T-helper 9 cell (primary cell): Measurements from ENCODE around the gene ABCG4.
A peak's percentile ranks its signal among the peaks of the same experiment; 100 is the strongest.
"Not testable (repeated sequence)": the region's sequence is repeated elsewhere in the genome, so short reads cannot be mapped to it uniquely, and the experiment has no call there.

ENCODE experiments used
- DNase-seq: peaks from one replicate; pipeline ENCODE4 v3.0.0-alpha.2; 2020

ABCG4 gene

DNA sequence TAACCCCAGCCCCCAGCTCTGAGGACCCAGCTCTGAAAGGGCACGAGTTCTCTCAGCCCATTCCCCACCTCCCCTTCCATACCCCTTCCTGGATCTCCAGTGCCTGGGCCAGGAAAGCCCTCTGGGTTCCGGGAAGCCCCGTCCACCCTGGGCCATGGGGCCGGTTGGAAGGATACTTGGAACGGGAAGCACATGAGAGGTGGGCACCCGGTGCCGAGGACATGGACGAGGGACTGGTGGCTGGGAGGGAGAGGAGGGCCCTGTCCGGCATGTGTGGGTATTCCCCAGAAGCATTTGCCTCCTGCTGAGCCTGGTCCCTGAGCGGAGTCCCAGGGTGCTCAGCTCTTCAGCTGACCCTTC is 32.6 kb upstream of the ABCG4 start:
- DNase-seq: no peak

DNA sequence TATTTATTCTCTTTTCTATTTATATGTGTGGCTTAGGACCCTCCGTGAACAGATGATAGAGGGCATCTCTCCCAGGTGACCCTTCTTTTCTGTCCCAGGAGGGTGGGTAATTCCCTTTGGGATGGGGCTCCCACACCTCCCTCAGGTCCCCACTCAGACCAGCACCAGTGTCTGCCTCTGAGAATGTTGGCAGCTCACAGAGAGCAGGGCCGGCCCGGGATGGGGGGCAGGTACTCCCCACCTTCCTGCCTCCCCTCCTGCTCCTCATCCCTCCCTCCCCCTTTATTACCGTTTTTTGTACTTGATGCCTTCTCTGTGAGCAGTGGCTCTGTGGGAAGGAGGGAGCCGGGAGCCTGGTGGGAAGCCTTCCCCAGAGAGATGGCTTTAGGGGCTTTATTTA is 32.3 kb upstream of the ABCG4 start:
- DNase-seq: no peak

DNA sequence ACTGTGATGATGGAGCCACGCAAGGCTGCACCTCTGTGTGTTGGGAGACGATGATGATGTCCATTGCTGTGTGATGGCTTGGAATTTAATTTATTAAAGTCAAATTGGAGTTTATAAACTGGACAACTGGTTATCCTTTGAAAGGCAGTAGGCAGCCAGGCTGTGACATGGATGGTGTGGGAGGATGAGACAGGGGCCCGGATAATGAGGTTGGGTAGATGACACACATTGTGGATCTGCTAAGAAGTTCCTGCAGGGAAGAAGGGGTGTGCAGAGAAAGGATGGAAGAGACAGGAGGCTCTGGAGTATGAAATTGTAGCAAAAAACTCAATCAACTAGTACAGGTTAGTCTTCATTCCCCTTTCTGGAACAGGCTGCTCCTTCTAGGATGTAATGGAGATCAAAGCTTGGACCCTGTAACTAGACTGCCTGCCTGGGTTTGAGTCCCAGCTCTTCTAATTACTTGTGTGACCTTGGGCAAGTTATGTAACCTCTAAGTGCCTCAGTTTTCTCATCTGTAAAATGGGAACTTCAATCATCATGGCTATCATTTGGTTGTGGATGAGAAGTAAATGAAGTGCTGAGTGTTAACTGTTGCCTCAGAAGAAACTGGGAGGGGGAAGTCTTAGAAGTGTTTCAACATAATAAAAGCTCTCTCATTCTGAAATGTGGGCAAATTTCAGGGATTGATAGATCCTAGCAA is 31.7 kb upstream of the ABCG4 start:
- DNase-seq: no peak

DNA sequence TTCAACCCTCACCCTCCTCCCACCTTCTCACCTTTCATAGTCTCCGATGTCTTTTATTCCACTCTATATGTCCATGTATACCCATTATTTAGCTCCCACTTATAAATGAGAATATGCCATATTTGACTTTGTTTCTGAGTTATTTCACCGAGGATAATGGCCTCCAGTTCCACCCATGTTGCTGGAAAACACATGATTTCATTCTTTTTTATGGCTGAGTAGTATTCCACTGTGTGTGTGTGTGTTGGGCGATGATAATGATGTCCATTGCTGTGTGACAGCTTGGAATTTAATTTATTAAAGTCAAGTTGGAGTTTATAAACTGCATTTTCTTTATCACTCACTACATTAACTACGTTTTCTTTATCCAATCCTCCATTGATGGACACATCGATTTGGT is 30.6 kb upstream of the ABCG4 start:
- no peak for DNase-seq

DNA sequence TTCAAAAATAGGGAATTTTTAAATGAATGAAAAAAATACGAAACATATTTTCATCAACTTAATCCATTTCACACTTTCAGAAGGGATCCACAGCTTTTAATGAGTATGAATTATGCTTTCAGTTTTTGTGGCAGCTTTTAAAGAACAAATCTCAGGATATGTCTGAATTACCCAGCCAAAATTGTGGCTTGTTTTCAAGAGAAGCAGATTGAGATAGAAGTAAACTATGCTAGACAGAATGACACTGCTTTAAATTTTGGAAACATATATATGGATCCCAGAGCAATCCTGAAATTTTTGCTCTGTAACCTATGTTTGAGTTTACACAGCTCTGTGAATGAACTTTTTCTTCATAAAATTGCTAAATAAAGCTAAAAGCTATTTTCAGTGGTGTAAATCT is 29.9 kb upstream of the ABCG4 start:
- DNase-seq: no peak

DNA sequence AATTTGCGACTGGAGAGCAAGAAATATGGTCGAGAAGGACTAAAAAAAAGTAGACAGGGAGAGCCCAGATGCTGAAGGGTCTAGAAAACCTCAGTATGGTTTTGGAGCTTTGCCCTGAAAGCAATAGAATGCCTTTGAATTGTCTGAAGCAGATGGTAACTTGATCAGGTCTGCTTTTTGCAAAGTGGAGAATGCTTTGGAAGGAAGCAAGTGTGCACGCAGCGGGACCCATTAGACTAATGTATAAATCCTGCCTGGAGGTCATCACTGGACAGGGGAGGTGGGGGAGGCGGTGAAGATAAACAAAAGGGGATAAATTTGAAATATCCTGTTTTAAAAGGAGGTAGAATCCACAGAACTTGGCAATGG is 28.2 kb upstream of the ABCG4 start:
- DNase-seq: no peak

DNA sequence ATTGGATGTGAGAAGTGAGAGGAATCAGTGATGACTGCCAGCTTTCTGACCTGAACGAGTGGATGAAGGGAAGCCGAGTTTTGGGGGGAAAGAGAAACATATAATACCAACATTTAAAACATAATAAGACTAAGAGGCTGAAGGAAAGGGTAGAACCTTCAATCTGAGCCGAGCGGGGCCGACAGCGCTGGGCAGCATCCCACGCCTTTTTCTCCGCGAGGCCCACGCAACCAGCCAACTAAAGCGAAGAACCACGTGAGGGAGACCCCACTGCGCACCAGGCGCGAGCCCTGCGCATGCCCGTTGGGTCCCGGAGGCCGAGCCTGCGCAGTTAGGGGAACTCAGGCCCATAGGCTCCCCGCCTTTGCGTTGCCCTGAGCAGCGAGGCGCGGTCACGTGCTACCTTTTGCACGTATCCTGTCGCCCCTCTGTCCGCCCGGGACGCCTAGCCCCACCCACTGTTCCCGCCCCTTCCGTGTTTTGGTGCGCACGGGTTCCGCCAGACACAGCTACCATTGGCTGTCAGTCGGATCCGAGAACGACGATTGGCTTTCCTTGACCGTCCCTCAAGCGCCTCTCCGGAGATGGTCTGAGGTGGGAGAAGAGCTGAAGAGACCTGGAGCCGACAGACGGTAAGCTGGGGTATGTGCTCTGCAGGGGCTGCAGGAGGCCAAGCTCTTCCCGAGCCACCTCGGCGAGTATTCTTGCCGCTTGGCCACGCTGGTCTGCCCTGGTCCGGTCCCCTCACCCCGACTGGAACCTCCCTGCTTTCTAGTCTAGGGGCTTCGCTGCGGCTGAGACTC is 27.6 kb upstream of the ABCG4 start, which contains the start of gene HINFP:
HINFP (plus strand) TSS at position 573 of the 803 bp plus-strand sequence. CDS start 5,365 bp downstream, outside the sequence.
- peak; percentile 99 for DNase-seq

DNA sequence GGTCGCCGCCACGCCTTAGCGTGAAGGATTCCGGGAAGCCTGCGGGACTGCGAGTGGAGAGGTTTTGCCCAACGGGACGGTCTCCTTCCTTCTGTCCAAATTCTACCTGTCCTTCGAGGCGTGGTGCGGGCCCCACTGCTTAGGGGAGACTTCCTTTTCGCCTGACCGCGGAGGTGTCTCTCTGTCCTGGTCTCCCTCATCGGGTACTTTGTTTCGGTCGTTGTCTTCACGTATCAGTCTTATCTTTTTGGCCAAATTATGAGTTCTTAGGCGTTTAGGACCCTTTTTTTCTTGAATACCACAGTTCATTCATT is 27.1 kb upstream of the ABCG4 start:
- no peak for DNase-seq

DNA sequence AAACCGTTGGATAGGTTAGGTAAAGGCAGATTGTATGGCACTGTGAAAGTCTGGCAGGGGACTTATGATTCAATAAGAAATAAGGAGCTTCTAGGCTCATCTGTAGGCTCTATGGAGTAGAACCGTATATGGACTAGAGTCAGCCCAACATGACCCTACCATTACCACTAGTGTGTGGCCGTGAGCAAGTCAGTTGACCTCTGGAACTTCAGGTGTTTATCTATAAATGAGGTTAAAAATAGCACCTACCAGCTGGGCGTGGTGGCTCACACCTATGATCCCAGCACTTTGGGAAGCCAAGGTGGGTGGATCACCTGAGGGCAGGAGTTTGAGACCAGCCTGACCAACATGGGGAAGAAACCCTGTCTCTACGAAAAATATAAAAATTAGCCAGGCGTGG is 23.0 kb upstream of the ABCG4 start:
- no peak for DNase-seq

DNA sequence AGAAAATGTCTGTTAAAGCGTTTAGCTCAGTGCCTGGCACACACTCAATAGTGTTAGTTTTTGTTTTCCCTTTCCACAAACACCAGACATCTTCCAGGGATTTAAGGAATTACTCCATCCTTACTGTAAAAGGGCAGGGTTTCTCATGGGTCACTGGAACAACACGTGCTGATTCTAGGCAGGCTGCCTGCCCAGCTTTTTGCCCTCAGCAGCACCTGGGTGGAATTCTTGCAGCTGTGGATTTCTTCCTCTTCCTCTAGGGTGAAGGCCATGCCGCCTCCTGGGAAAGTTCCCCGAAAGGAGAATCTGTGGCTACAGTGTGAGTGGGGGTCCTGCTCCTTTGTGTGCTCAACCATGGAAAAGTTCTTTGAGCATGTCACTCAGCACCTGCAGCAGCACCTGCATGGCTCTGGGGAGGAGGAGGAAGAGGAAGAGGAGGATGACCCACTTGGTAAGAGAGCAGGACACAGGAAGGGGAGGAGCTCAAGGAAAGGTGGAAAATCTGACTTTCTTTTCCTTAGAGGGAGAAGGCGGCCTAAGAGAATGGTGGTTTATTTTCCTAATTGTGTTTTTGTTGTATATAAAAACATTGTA is 22.1 kb upstream of the ABCG4 start:
- DNase-seq: no peak

DNA sequence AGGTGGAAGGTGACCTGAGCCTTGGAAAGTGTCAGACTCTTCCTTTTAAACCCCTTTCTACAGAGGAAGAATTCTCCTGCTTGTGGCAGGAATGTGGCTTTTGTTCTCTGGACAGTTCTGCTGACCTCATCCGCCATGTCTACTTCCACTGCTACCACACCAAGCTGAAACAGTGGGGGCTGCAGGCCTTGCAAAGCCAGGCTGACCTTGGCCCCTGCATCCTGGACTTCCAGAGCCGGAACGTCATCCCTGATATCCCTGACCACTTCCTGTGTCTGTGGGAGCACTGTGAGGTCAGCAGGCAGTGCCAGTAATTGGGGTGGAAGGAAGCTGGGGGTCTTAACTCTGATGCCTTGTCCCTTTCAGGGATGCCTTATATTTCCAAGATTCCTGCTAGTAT is 18.2 kb upstream of the ABCG4 start:
- DNase-seq: no peak

DNA sequence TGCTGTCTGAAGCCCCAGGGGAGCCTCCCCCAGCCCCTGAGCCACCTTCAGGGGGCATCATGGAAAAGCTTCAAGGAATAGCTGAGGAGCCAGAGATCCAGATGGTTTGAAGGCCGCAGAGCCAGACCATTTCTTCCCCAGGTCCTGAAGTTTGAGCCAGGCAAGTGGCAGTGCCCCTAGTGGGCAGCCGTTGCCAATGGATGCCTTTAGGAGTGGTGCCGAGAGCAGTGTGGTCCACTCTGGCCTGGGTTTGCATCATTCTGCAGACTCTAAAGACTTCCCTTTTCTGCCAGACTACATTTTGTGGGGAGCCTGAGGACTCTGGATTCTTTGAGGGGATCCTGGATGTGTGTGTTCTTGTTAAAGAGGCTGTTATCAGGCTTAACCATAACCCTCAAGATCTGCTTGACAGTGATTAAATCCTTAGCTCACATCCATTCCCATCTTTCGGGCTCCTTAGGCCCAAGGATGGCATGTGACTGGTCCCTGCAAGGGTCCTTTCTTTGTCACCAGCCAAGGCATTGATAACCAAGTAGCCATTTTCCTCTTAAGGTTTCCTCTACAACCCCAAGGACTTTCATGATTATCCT is 14.4 kb upstream of the ABCG4 start:
- DNase-seq: no peak

DNA sequence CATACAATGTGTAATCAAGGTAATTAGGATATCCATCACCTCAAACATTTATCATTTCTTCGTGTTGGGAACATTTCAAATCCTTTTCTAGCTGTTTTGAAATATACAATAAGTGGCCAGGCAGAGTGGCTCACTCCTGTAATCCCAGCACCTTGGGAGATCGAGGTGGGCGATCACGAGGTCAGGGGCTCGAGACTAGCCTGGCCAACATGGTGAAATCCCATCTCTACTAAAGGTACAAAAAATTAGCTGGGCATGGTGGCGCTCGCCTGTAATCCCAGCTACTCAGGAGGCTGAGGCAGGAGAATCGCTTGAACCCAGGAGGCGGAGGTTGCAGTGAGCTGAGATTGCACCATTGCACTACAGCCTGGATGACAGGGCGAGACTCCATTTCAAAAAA is 9.6 kb upstream of the ABCG4 start:
- not testable (repeated sequence) for DNase-seq

DNA sequence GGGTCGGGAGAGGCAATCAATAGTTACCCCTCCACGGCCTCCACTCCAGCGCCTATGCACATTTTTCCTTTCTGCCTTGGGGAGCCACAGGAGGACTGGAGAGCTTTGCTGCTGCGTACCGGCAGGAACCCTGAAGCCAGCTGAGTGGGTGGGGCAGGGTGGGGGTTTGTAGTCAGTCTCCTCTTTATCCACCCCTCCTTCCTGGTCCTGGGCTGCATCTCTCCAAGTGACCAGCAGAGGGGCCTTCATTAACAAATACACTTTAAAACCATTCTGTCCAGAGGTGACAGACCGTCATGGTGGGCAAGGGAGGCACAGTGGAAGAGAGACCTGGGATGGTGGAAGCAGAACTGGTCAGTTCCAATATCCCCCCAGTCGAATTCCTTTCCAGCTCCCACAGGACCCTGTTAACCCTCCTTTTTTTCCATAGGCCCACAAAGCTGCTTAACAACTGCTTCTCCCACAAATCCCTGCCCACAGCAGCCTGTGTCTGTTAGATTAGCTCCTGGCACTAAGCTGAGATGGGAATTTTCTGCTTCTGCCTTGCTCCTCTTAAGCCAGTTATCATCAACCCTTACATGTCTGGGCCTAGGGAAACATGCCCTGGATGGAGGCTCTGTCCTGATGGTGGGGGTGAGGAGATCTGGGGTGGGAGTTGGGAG is 3.9 kb upstream of the ABCG4 start:
- DNase-seq: no peak

DNA sequence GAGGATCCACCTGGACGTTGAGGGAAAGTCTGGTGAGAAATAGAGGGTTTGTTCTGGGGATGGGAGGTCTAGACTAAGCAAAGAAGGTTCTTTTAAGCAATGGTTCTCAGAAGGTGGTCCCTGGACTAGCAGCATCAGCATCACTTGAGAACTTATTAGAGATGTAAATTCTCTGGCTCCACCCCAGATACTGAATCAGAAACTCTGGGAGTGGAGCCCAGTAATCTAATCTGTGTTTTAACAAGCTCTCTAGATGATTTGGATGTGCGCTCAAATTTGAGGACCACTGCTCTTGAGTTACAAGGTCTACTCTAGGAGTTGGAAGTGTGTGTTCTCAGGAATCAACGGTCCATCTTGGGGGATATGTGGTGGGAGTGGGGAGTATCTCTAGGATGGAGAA is 3.3 kb upstream of the ABCG4 start:
- no peak for DNase-seq

DNA sequence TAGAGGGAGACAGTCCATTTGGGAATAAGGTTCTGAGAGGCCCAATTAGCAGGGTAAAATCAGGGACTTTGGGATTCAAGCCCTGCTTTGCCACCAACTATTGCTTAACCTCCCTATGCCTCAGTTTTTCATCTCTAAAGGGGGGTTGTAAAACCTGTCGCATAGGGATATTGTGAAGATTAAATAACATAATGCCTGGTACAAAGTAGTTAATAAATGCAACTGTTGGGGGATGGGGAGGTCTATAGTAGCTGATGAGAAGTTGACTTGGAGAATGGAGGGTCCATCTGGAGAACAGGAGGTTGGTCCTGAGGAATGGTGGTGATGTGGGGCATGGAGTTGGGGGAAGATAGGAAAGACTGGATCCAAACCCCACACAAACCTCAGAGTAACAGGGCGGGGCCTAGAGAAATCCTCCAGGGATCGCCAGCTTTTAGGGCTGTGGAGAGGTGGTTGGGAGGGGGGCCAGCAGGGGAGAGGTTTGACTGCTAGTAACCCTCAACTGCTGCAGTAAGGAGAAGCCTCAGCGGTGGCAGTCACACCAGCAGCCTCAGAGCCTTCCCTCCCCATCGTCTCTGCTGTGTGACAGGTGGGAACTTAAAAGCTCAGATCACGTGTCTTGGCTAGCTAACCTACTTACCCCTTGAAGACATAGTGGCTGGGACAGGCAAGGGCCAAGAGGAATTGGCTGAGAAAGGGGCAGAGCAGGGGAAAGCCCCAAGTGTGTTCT is 1.1 kb upstream of the ABCG4 start:
- no peak for DNase-seq

DNA sequence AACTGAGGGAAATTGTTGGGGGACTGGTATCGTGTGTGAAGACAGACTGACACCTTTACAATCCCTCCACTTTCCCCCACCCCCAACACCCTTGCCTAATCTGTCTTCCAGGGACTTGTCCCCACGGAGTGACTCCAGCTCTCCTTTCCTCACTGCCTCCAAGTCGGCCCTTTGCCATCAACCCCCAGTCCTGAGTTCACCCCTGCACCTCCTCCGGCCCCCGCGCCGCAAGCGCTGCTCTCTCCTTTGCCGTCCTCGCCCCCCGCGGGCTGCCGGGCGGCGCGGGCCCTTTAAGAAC is 183 bp upstream of the ABCG4 start:
- DNase-seq: no peak

DNA sequence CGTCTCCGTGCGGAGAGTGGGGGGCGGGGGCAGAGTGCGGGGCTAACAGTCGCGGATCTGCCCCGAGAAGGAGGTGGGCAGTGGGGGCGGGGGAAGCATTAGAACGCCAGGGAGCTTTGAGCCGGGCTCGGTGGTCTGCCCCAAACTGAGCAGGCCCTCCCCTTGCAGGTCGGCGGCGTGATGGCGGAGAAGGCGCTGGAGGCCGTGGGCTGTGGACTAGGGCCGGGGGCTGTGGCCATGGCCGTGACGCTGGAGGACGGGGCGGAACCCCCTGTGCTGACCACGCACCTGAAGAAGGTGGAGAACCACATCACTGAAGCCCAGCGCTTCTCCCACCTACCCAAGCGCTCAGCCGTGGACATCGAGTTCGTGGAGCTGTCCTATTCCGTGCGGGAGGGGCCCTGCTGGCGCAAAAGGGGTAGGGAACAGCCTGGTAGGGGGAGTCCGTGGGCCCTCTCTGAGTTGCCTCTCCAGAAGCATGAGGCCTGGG is 979 bp downstream of the ABCG4 start:
- no peak for DNase-seq

DNA sequence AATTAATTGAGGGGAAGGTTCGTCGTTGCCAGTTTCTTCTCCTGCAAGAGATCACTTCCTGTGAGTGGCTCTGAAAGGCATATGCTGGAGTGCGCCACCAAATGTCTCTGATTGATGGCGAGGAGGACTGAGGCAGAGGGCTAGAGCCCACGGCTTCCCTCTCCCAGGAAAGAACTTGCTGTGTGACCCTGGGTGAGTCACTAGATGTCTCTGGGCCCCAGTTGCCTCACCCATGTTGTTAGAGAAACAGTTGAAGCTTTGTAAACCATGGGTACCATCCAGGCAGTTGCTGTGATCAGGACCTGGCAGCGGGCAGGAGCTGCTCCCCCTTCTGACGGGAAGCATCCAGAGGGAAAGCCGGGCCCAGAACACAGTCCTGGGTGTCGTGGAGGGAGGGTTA is 3.2 kb downstream of the ABCG4 start:
- no peak for DNase-seq

DNA sequence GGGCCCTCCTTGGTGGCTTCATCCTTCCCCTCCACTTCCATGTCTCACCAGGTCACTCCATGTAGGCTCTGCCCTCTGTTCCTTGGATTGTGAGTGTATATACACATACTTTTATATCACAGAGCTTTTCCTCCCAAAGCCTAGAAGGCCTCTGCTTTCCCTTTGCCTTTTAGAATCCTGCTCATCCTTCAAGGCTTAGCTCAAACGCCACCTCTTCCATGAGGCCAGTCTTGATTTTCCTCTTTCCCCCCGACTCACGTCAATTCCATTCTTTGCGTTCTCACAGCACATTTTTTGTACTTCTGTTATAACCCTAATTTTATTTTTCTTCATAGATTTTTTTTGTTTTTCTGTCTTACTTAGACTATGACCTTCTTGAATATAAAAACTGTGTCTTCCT is 3.8 kb downstream of the ABCG4 start:
- DNase-seq: no peak

DNA sequence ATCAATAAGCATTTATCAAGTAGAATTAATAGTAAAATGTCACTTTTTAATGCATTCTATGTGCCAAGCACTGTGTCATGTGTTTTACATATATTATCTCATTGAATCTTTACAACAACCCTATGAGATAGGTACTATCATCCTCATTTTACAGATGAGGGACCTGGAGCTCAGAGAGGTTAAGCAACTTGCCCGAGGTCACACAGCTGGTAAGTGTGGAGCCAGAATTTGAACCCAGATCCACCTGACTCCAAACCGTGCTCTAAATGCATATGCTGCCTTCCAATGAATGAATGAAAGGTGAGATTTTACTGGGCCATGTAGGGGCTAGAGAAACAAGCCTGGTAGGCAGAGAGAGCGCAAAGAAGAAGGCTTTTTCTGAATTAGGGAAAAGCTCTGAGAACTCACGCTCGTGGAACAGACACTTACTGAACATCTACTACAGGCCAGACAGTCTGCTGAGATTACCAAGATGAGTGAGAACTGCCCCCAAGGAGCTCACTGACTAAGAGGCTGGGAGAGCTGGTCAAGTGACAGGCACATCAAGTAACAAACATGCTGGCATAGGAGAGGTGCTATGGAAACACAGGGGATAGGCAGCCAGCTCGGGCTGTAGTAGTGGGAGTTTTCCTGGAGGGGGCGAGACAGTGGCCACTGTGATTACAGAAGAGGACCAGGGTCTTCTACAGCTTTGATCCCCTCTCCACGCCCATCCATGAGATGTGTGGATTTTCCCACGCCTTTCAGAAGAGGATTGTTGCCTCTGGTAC is 4.4 kb downstream of the ABCG4 start:
- no peak for DNase-seq

DNA sequence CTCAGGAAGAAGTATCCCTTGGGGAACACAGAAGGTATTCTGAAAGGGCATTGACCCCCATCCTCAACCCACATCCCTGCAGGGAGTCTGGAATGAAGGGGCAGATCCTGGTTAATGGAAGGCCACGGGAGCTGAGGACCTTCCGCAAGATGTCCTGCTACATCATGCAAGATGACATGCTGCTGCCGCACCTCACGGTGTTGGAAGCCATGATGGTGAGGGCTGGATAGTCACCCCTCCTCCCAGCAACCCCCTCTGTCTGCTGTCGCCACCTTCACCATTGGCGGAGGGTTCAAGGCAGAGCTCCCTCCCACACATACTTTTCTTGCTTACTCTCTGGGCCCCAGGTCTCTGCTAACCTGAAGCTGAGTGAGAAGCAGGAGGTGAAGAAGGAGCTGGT is 5.3 kb downstream of the ABCG4 start:
- no peak for DNase-seq
